ENCODE data around the gene ITPA. TPM values are rescaled to one million over a fixed set of nuclear protein-coding genes. Genes with fewer than 3 reads are reported as not detected.

ITPA gene
- total and polyA plus RNA-seq, 2 of the 4 experiments (the other 2 are of a cell fraction) = 32.4 to 49.0 TPM

DNA sequence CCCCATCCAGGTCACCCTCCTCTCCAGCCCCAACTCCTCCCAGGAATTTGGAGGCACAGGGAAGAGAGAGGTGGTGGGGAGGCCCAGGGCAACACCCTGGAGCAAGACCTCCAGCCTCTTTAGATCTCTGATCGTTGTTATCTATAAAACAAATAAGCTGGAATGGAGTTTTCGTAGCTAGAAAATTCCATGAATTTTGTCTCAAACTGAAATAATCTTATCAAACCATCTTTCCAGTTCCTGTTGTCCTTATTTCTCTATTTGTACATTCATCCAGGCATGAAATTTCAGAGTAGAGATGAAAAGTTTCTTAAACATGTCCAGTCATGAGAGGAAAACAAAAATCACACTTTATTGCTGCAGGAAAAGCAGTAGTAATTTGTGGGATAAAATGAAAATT, 35.9 kb downstream of the ITPA start:
- CTCF ChIA-PET = no interaction called here
- no peak overlapping the region for H3K4ac ChIP-seq (ENCODE audit: low read depth, low read length)
- no CpG with 5 or more reads among the region's 2 CpGs for WGBS, 2 experiments (ENCODE audit: extremely low coverage in 2 of 2, insufficient read length in 1 of 2)
- no peak overlapping the region for H3K56ac ChIP-seq (ENCODE audit: extremely low read depth, insufficient read depth, low read length)
- intact Hi-C loops (cut with micrococcal nuclease) = no loop called here
- BruUV-seq (replicated peaks) = no TSS peak
- DNase-seq (no peak), ATAC-seq (ENCODE audit: low read depth) (no peak)
- H2BK20ac ChIP-seq (ENCODE audit: low read depth, low read length) = no peak overlapping the region
- TF ChIP-seq, protein P1, sequence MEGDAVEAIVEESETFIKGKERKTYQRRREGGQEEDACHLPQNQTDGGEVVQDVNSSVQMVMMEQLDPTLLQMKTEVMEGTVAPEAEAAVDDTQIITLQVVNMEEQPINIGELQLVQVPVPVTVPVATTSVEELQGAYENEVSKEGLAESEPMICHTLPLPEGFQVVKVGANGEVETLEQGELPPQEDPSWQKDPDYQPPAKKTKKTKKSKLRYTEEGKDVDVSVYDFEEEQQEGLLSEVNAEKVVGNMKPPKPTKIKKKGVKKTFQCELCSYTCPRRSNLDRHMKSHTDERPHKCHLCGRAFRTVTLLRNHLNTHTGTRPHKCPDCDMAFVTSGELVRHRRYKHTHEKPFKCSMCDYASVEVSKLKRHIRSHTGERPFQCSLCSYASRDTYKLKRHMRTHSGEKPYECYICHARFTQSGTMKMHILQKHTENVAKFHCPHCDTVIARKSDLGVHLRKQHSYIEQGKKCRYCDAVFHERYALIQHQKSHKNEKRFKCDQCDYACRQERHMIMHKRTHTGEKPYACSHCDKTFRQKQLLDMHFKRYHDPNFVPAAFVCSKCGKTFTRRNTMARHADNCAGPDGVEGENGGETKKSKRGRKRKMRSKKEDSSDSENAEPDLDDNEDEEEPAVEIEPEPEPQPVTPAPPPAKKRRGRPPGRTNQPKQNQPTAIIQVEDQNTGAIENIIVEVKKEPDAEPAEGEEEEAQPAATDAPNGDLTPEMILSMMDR (conservative IDR thresholded peaks at IDR 0.05; ENCODE audit: low read depth, low read length) = no peak
- TF ChIP-seq SMC3 (IDR thresholded peaks at IDR 0.05; ENCODE audit: low read depth, low read length) = no peak
- TF ChIP-seq MAZ (IDR thresholded peaks at IDR 0.05; ENCODE audit: borderline replicate concordance, low read depth, low read length) = no peak
- no peak for TF ChIP-seq RAD21 (IDR thresholded peaks at IDR 0.05; ENCODE audit: low read length)
- TF ChIP-seq CHD1 (IDR thresholded peaks at IDR 0.05; ENCODE audit: low read depth, low read length) = no peak
- no peak for TF ChIP-seq MAFK (IDR thresholded peaks at IDR 0.05; ENCODE audit: low read depth, low read length)
- TF ChIP-seq, protein P2, sequence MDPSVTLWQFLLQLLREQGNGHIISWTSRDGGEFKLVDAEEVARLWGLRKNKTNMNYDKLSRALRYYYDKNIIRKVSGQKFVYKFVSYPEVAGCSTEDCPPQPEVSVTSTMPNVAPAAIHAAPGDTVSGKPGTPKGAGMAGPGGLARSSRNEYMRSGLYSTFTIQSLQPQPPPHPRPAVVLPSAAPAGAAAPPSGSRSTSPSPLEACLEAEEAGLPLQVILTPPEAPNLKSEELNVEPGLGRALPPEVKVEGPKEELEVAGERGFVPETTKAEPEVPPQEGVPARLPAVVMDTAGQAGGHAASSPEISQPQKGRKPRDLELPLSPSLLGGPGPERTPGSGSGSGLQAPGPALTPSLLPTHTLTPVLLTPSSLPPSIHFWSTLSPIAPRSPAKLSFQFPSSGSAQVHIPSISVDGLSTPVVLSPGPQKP (IDR thresholded peaks at IDR 0.05; ENCODE audit: borderline replicate concordance, low read depth, low read length) = no peak
- TF ChIP-seq, protein P3, sequence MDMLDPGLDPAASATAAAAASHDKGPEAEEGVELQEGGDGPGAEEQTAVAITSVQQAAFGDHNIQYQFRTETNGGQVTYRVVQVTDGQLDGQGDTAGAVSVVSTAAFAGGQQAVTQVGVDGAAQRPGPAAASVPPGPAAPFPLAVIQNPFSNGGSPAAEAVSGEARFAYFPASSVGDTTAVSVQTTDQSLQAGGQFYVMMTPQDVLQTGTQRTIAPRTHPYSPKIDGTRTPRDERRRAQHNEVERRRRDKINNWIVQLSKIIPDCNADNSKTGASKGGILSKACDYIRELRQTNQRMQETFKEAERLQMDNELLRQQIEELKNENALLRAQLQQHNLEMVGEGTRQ (IDR thresholded peaks at IDR 0.05; ENCODE audit: low read depth, low read length) = no peak
- TF ChIP-seq RFX5 (IDR thresholded peaks at IDR 0.05; ENCODE audit: low read depth, low read length) = no peak
- TF ChIP-seq RCOR1 (IDR thresholded peaks at IDR 0.05; ENCODE audit: insufficient replicate concordance, low read length) = no peak
- TF ChIP-seq POLR2A (IDR thresholded peaks at IDR 0.05; ENCODE audit: low read depth, low read length) = no peak
- no peak for TF ChIP-seq MXI1 (IDR thresholded peaks at IDR 0.05; ENCODE audit: borderline replicate concordance, low read depth, low read length)
- no peak for TF ChIP-seq BHLHE40 (IDR thresholded peaks at IDR 0.05; ENCODE audit: low read depth, low read length)
- TF ChIP-seq CEBPB (IDR thresholded peaks at IDR 0.05; ENCODE audit: low read depth, low read length) = no peak
- no peak overlapping the region for H2BK120ac ChIP-seq (ENCODE audit: low read depth, low read length)
- H3K27ac ChIP-seq (ENCODE audit: insufficient read depth, low read length) = no peak overlapping the region
- H3K18ac ChIP-seq (ENCODE audit: low read depth, low read length) = no peak overlapping the region
- H3K4me3 ChIP-seq (ENCODE audit: insufficient read depth, low read depth, low read length) = no peak overlapping the region
- H3K9ac ChIP-seq (ENCODE audit: low read depth, low read length) = no peak overlapping the region
- in situ Hi-C loops (cut with MboI; ENCODE audit: low sequenced_read_pairs) = no loop called here
- H2AK9ac ChIP-seq (replicated peaks; ENCODE audit: low read depth, low read length, poor library complexity) = no peak overlapping the region
- H3K79me1 ChIP-seq (ENCODE audit: low read depth in 1 of 2, low read length in 2 of 2) = no peaks in the 10 kb centered on the region
- no peak overlapping the region for H3K14ac ChIP-seq (replicated peaks; ENCODE audit: low read depth, low read length)
- no peaks in the 10 kb centered on the region for H3K9me3 ChIP-seq (ENCODE audit: control insufficient read depth, insufficient read depth, low read length)
- H3K4me2 ChIP-seq (ENCODE audit: low read depth, low read length) = no peak overlapping the region
- H3K4me1 ChIP-seq (ENCODE audit: control insufficient read depth, insufficient read depth, low read length) = no peaks in the 10 kb centered on the region
- H4K8ac ChIP-seq (ENCODE audit: low read depth in 2 of 2, low read length in 2 of 2) = no peak overlapping the region
- H4K5ac ChIP-seq (ENCODE audit: low read depth, low read length) = no peak overlapping the region
- no peak overlapping the region for H2AK5ac ChIP-seq (ENCODE audit: low read depth, low read length)
- H2BK15ac ChIP-seq (ENCODE audit: low read depth, low read length) = no peak overlapping the region
- no peaks in the 10 kb centered on the region for H3K9me1 ChIP-seq (ENCODE audit: insufficient read depth, low read length)
- H3K36me3 ChIP-seq (ENCODE audit: control insufficient read depth, insufficient read depth, low read length) = no peaks in the 10 kb centered on the region
- H4K20me1 ChIP-seq (ENCODE audit: insufficient read depth, low read length) = no peaks in the 10 kb centered on the region
- no peak overlapping the region for H2BK5ac ChIP-seq (ENCODE audit: low read depth, low read length, poor library complexity, severe bottlenecking)
- H3K23ac ChIP-seq (ENCODE audit: low read depth, low read length) = no peak overlapping the region
- H2AFZ ChIP-seq (replicated peaks; ENCODE audit: low read length, poor library complexity) = no peak overlapping the region
- no peak overlapping the region for H4K91ac ChIP-seq (ENCODE audit: insufficient read depth, low read depth, low read length)
- POLR2A ChIA-PET (ENCODE audit: unreplicated experiment) = no interaction called here
- dilution Hi-C loops (cut with HindIII; ENCODE audit: low sequenced_read_pairs, unreplicated experiment) = no loop called here
- peaks cover 6% of the 10 kb centered on the region; the same call in 1 of the 2 replicates for H3K27me3 ChIP-seq (ENCODE audit: control insufficient read depth, insufficient read depth, low read length)

Measured in IMR-90 (cell line).